HG02884 (cell line): ENCODE data around the gene SSUH2.
"Not testable (repeated sequence)": the region's sequence is repeated elsewhere in the genome, so short reads cannot be mapped to it uniquely, and the experiment has no call there.

Source experiments
- ATAC-seq: cut with Tn5 transposase; IDR thresholded peaks from one replicate; pipeline ENCODE4 v1.9.1; 2021; ENCODE audit warnings: mild to moderate bottlenecking, moderate library complexity; ENCODE audit not compliant: unreplicated experiment

Gene SSUH2

DNA sequence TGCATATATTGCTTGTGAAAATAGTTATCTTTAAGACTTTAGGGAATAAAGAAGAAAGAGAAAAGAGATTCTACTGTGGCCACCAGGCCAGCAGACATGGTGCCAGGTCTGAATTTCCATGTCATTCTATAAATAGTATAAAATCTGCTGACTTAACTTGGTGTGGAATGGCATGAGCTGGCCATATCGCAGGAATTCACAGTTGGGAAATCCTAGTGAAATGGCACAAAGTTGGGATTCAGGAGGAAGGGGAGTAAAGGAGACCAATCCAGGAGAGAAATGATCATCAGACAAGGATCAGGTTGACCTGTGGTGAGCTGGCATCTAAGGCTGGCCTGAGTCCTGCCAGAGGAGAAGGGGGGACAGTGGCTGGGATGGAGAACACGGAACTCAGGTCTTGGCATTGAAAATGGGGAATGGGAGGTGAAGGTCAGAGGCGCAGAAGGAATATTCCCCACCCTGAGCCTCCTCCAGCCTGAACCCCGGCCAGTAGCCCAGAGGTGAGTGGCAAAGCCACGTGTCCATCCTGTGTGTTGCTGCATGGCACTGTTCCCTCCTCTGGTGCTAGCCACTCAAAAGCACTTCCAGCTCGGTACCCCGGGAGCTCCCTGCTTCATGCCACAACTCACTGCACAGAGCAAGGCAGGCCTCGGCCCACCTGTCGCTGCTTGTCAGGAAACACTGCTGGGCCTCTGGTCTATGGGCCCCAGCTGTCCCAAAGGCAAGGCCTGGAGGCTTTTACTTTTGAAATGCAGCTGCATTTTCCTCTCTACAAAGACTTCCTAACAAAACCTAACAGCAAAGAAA, 51.4 kb downstream of the SSUH2 start:
- ATAC-seq = no peak

DNA sequence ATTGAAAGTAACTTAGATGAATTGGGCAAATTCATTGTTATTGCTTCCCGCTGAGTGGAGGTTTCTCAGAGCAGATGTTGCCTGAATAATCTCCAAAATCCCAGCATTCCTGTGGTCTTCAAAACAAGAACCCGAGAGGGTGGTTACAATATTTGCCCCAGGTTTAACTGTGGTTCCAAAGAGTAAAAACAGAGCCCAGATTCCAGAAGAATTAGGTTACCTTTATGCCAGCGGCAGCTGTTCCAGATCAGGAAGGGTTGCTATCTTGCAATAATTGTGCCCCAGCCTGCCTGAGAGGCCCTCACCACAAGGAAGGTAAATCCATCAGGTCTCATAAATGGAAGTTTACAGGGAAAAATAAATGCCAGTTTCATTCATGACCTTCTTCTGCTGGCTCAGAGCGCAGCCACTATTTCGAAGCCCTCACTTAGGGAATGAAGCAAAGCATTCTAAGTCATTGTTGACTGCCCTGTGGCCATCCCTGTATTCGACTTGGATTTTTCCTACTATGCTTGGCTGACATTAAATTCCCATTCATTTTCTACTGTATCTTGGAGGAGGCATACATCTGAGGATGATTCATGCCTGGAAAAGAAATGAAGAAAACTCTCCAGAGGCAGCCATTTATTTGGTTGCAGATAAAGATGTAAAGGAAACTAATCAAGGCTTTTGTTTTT, 54.6 kb downstream of the SSUH2 start:
- no peak for ATAC-seq

DNA sequence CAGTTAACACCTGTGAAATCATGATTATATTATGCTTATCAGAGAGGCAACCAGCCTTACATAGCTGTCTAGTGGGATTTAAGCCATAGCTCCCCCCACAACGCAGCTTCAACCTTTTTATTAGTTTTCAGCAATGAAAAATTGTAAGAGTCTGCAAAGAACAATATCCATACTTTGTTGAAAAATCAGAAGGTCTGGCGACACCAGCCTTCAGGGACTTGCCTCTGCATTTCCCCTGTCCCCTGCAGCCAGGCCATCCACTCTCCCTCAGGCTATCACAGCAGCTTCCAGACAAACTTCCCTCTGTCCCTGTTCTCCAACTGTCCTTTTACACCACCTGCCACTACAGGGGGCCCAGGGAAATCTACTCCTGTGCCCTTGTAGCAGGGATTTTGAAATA, 59.9 kb downstream of the SSUH2 start:
- ATAC-seq = no peak

DNA sequence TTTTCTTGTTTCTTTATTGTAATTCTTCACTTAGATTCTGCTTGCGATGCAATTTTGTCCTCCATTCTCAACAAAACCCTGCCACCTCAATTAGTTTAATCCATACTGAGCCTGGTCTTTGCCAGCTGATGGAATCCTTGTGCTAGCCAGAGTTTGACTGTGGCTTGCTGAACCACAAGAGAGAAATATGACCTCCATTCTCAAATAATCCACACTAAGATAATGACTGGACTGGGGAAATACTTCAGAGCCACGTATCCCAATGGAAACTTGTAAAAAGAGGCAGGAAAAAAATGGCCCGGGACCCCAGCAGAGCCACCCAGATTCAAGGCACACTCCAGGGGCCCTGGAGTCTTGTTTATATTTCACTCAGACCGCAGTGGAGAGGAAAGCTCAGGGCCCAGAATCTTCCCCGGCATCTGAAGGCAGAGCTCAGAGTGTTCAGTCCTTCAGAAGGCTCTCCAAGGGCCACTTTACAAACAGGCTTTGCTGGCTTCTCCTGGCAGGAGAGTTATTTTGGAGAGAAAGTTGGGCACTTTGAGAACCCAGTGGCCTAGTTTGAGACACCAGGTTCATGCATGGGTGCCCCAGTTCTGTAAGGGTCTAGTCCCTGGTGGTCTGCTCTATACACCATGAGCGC, 62.7 kb downstream of the SSUH2 start:
- no peak for ATAC-seq

DNA sequence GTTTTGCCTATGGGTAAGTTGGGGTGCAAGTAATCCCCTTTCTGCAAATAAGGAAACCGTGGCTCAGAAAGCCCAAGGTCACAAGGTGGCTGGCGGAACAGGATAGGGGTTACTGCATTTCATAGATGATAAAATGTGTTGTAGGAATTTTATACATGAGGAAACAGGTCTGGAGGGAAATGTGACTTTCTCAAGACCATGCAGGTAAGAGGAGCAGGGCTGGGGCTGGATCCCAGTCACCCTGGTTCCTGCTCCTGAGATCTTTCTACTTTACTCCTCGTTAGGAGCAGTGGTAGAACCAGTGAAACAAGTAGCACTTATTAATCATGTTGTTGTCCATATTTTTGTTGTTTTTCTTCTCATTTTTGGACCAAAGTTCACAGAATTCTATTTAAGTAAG, 63.2 kb downstream of the SSUH2 start:
- no peak for ATAC-seq

DNA sequence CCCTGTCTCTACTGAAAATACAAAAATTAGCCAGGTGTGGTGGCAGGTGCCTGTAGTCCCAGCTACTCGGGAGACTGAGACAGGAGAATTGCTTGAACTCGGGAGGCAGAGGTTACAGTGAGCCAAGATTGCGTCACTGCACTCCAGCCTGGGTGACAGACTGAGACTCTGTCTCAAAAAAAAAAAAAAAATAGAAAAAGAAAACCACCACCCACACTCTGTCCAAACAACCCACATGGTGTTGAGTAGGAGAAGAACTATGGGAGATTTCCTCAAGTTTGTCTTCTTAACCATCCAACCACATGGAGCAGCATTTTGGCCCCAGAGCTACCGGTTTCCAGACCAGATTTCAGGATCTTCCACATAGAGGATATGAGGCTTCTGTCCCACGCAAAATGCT, 64.2 kb downstream of the SSUH2 start:
- not testable (repeated sequence) for ATAC-seq

DNA sequence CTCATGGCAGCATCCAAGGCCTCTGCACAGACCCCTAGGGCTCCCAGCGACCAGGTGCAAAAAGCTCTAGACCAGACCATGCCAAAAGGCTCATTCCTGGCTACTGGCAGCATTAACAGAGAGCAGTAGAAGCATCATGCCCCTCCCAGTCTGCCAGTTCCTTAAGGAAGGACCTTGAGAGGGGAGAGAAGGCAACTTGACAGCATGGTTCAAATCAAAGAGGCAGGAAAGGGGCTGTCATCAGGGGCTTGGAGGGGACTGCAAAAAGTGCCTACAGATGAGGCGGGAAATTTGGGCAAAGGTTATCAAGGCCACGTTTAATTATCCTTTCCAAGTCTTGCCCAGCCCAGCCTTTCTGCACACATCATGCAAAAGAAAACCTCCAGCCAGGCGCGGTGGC, 64.7 kb downstream of the SSUH2 start:
- ATAC-seq = no peak

DNA sequence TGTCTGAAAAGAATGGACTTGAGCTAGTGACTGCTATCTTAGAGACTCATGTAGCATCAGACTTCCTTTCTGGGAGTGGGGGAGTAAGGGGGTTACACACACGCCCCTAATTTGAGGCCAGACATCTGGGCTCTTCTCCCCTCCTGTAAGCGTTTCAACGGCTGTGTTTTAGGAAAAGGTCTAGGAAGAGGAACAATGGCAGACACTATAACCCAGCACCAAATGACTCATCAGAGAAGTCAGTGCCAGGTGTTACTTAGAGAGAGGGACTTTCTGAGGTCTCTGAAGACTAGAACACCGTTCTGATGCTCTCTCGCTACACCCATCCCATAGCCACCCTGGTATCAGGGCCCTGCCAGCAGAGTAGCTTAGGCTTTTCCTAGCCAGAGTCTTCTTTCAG, 65.5 kb downstream of the SSUH2 start:
- ATAC-seq = peak; percentile 96

DNA sequence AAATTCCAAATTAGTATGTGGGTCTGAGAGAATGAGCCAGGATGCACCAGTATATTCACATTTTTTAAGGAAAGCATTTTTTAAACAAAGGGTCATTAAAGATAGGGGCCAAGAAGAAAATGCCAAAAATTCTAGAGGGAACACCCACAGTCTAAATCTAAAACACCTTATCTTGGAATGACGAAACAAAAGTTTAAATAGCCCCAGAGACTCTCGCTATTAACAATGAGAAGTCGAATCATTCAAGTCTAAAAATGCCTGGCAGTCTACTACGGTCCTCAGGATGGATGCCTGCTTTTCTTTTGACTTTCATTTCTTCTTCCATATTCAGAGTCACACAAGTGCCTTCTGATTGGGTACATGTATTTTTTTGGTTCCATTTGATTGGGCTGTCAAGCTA, 66.3 kb downstream of the SSUH2 start:
- ATAC-seq = no peak

DNA sequence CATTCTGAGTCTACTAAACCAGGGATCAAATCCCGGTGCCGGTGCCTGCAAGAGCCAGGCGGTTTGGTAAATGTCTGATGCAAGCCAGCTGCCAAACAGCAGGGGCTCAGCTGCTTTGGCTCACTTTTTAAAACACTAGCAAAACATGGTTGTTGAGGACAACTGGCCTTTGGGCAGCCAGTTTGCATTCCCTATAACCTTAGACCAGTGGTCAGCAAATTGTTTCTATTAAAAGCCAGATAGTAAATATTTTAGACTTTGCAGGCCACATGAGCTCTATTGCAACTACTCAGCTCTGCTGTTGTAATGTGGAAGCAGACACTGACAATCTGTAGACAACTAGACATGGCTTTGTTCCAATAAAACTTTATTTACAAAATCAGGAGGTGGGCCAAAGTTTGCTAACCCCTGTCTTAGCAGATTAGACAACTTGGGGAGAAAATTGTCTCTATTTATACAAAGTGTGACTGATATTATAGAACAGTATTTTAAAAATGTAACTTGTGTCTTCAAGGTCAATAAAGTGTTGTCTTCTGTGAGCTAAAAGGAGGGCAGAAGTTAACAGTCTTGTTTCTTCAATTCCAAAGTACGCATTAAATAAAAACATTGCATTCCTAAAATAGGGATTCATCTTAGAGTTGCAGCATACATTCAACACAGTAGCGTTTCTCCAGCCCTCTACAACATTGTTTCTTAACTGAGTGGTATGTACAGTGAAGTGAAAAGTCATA, 67.6 kb downstream of the SSUH2 start:
- ATAC-seq = no peak

DNA sequence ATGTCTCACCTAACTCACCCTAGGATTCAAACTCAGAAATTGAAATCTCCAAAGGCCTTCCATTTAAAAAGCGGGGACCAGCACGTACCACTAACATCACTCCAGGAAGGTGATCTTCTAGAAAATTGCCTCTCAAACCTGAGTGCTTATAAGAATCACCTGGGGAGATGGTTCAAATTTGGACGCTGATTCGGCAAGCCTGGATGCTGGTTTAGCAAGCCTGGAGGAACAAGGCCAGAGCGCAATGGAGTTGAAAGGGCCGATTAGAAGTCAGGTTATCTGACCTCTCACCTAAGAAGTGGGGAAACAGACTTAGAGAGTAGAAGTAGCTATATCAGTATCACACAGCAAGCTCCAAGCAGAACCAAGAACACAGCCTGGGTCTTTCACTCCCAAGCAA, 68.2 kb downstream of the SSUH2 start:
- no peak for ATAC-seq

DNA sequence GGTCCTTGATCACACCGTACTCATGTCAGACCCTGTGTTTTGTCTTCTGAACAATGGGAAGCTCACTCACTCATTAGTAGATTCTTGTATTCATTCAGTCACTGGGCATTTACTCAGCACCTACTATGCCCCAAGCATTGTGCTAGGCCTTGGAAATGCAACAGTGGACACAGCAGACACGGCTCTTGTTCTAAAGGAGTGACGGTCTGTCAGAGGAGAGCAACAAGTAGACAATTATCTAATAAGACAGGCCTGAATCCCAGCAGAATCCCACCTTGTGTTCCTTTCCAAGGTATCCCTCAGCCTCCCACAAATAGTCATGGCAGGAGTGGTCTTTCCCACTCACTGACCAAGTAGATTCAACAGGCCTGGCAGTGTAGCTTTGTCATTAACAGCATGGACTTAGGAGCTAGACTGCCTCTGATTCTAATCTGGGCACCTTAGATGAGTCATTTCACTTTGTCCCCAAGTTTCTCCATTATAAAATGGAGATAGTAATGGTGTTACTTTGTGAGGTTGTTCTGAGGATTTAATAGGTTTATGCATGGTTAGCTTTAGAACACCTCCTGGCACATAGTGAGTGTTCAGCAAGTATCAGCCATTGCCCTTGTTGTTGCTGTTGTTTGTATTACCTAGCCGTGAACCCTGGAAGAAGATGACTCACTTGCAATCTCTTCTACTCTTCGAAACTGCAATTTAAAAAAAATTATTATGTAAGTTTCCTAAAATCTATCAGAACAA, 69.1 kb downstream of the SSUH2 start:
- no peak for ATAC-seq

DNA sequence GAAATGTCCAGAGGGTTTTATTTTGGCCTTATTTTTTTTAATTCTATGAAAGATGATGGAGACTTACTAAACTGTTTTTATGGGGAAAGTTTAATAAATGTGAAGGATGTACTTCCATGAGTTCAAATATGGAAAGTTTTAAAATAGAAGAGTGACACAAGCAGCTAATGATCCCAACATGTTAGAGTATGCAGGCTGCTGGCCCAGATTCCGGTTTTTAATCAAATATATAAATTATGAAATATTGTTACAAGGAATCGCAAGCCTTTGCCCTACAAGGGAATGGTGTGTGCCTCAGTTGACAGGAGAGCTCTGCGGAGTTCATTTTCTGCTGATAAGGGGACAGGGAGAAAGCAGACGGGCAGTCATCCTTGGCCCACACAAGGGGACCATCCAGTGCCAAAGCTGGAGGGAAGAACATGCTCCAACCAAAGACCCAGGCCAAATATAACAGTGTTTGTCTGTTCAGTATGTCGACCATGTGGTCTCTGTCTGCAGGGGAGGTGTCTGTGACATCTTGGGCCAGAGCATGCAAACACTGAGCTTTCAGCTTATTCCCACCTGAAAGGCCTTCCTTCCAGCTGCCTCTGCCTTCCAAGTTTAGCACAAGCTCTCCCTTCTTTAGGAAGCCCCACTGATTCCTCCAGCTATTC, 69.8 kb downstream of the SSUH2 start:
- ATAC-seq = no peak

DNA sequence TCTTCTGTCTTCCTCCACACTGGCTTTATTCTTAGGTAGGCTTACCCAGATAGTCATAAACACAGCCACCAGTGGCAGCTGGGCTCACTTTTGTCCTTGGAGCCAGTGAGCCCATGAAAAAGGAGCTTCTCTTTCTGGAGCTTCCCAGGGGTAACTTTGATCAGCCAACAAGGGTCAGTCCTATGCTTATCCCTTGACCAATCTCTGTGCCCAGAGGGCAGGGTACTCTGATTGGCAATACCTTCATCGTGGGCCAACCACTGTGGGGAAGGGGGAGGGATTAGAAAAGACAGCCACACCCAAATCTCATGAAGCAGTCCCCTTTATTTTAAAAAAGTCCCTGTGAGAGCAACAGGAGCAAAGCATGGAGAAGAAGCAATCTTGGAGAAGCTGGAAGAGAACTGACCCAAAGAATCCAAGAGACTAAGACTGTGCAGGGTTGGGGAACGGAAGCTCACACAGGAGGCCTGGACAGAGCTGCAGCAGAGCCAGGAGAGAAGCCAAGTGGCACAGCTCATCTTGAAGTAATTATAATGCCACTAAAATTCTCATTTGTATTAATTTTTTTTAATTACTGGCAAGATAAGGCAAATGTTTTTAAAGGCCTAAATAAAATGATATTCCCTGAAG, 70.4 kb downstream of the SSUH2 start:
- ATAC-seq = no peak

DNA sequence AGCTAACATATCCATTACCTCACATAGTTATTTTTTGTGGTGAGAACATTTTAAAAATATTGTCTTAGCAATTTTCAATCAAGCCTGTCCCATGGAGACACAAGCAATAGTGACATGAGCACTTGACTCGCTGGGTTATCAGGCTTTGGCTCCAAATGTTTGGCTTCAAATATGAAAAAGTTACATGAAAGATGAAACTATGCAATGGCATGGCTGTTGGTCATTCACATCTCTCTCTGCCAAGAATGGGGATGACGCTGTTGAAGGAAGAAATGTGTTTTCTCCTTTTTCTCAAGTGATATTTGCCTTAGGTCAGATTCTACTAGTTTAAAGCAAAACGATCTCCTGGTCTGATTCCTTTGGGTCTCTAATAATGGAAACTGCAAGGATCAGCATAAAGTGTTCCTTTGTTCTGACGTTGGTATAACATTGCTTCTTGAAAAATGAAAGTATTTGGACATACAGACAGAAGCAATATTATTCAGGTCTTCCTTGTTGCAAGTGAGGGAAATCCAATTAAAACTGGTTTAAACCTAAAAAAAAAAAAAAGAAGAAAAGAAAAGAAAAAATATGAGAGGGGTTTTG, 71.2 kb downstream of the SSUH2 start:
- no peak for ATAC-seq

DNA sequence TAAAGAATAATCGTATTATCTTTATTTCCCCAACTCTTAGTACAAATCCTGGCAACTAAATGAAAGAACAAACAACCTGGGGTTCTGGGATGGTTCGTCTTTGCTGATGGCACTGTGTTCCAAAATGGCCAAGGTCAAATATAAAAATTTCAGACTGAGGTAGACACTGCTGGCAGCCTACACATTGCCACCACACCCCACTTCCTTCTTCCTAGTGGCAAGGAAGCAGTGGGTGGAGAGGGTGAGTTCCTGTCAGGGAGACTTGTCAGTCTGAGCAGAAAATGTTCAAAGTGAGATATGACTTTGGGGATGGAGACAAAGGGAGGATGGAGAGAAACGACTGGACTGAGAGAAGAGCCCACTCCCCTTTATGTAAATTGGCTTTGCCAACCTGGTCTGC, 73.3 kb downstream of the SSUH2 start:
- ATAC-seq = no peak
